H9 (cell line): ENCODE measurements around the gene SPTBN1. TPM values are rescaled to one million over a fixed set of nuclear protein-coding genes. Genes with fewer than 3 reads are reported as not detected.

Experiments
- DNase-seq: peaks from one replicate; pipeline ENCODE4 v3.0.0-alpha.2; 2017
- H2AFZ ChIP-seq: one replicate; pipeline ENCODE4 v1.6.1; 2013; ENCODE audit warnings: mild to moderate bottlenecking, low read length, control low read depth, moderate library complexity
- H2AK5ac ChIP-seq: 2 replicates; pipeline ENCODE4 v1.6.1; 2013; ENCODE audit warnings: low read length, control low read depth, mixed read lengths; ENCODE audit not compliant: insufficient read length
- H2BK120ac ChIP-seq: one replicate; pipeline ENCODE4 v1.6.1; 2013; ENCODE audit warnings: low read depth, mild to moderate bottlenecking, low read length, control low read depth, inconsistent platforms; ENCODE audit not compliant: poor library complexity, severe bottlenecking
- H2BK12ac ChIP-seq: 2 replicates; pipeline ENCODE4 v1.6.1; 2013; ENCODE audit warnings: low read length, control low read depth, mixed read lengths, low read depth; ENCODE audit not compliant: insufficient read length
- H2BK15ac ChIP-seq: 2 replicates; pipeline ENCODE4 v1.6.1; 2013; ENCODE audit warnings: low read depth, low read length, control low read depth
- H2BK20ac ChIP-seq: one replicate; pipeline ENCODE4 v1.6.1; 2013; ENCODE audit warnings: low read depth, mild to moderate bottlenecking, low read length, control low read depth, inconsistent platforms; ENCODE audit not compliant: poor library complexity, severe bottlenecking
- H2BK5ac ChIP-seq: 2 replicates; pipeline ENCODE4 v1.6.1; 2013; ENCODE audit warnings: low read length, control low read depth, mixed read lengths; ENCODE audit not compliant: insufficient read length
- H3K14ac ChIP-seq: 2 replicates; pipeline ENCODE4 v1.6.1; 2013; ENCODE audit warnings: low read length, control low read depth; ENCODE audit not compliant: insufficient read depth
- H3K18ac ChIP-seq: 2 replicates; pipeline ENCODE4 v1.6.1; 2013; ENCODE audit warnings: low read depth, mild to moderate bottlenecking, mixed read lengths, low read length, control low read depth; ENCODE audit not compliant: insufficient read length
- H3K23ac ChIP-seq: 2 replicates; pipeline ENCODE4 v1.6.1; 2013; ENCODE audit warnings: low read length, control low read depth, mixed read lengths, low read depth; ENCODE audit not compliant: insufficient read length
- H3K23me2 ChIP-seq: 2 replicates; pipeline ENCODE4 v1.6.1; 2013; ENCODE audit warnings: low read depth, mild to moderate bottlenecking, mixed read lengths, low read length, control low read depth; ENCODE audit not compliant: insufficient read length, poor library complexity, severe bottlenecking
- H3K27ac ChIP-seq: 2 replicates; pipeline ENCODE4 v1.5.1; 2013; ENCODE audit warnings: low read length, control low read depth, mixed read lengths, low read depth; ENCODE audit not compliant: insufficient read length
- H3K27me3 ChIP-seq: 2 replicates; pipeline ENCODE4 v1.6.1; 2013; ENCODE audit warnings: low read length, control low read depth, inconsistent platforms; ENCODE audit not compliant: insufficient read depth
- H3K4ac ChIP-seq: 2 replicates; pipeline ENCODE4 v1.6.1; 2013; ENCODE audit warnings: low read depth, mild to moderate bottlenecking, control low read depth, inconsistent platforms, low read length, moderate library complexity
- H3K4me1 ChIP-seq: 2 replicates; pipeline ENCODE4 v1.6.1; 2013; ENCODE audit warnings: low read length, control low read depth, inconsistent platforms; ENCODE audit not compliant: insufficient read depth
- H3K4me2 ChIP-seq: 2 replicates; pipeline ENCODE4 v1.6.1; 2013; ENCODE audit warnings: low read length, control low read depth, mixed read lengths; ENCODE audit not compliant: insufficient read length, insufficient read depth
- H3K56ac ChIP-seq: 2 replicates; pipeline ENCODE4 v1.6.1; 2013; ENCODE audit warnings: low read depth, mild to moderate bottlenecking, mixed read lengths, low read length, control low read depth; ENCODE audit not compliant: insufficient read length
- H3K79me1 ChIP-seq: 2 replicates; pipeline ENCODE4 v1.6.1; 2013; ENCODE audit warnings: low read depth, mild to moderate bottlenecking, moderate library complexity, low read length, control low read depth, inconsistent platforms; ENCODE audit not compliant: insufficient read depth, poor library complexity, severe bottlenecking
- H3K79me2 ChIP-seq: 2 replicates; pipeline ENCODE4 v1.6.1; 2013; ENCODE audit warnings: low read length, control low read depth, inconsistent platforms; ENCODE audit not compliant: insufficient read depth
- H3K9ac ChIP-seq: 2 replicates; pipeline ENCODE4 v1.6.1; 2013; ENCODE audit warnings: low read length, control low read depth, mixed read lengths; ENCODE audit not compliant: insufficient read length; ENCODE audit errors: extremely low read depth
- H3K9me3 ChIP-seq: one replicate; pipeline ENCODE4 v1.6.1; 2013; ENCODE audit warnings: low read depth, low read length, inconsistent platforms; ENCODE audit not compliant: control insufficient read depth
- H3T11ph ChIP-seq: one replicate; pipeline ENCODE4 v1.6.1; 2013; ENCODE audit warnings: mild to moderate bottlenecking, low read length, control low read depth, inconsistent platforms
- H4K20me1 ChIP-seq: one replicate; pipeline ENCODE4 v1.6.1; 2013; ENCODE audit not compliant: control insufficient read depth, insufficient read length, insufficient read depth
- H4K5ac ChIP-seq: 2 replicates; pipeline ENCODE4 v1.6.1; 2013; ENCODE audit warnings: low read depth, mild to moderate bottlenecking, mixed read lengths, low read length, control low read depth; ENCODE audit not compliant: insufficient read length
- H4K8ac ChIP-seq: replicated peaks from 2 replicates; pipeline ENCODE4 v1.6.1; 2013; ENCODE audit warnings: low read length, control low read depth, mixed read lengths, low read depth; ENCODE audit not compliant: insufficient read length
- H4K91ac ChIP-seq: 2 replicates; pipeline ENCODE4 v1.6.1; 2013; ENCODE audit warnings: low read depth, mild to moderate bottlenecking, moderate library complexity, mixed read lengths, low read length, control low read depth; ENCODE audit not compliant: insufficient read length
- H3K27ac Mint-ChIP-seq, 3 experiments: 2 replicates in 2 of 3; 3 replicates in 1 of 3; pipeline ENCODE4 v1.8.0; 2020 to 2021; ENCODE audit warnings: mixed read lengths in 3 of 3, mild to moderate bottlenecking in 1 of 3, moderate library complexity in 1 of 3
- H3K27me3 Mint-ChIP-seq: 2 replicates; pipeline ENCODE4 v1.8.0; 2021; ENCODE audit warnings: low read depth, mild to moderate bottlenecking, moderate library complexity, mixed read lengths
- H3K36me3 Mint-ChIP-seq, 3 experiments: 2 replicates in 2 of 3; 3 replicates in 1 of 3; pipeline ENCODE4 v1.8.0; 2020 to 2021; ENCODE audit warnings: low read depth in 3 of 3, mixed read lengths in 3 of 3; ENCODE audit not compliant: insufficient read depth in 1 of 3
- H3K4me1 Mint-ChIP-seq, 2 experiments: 2 replicates each; pipeline ENCODE4 v1.8.0; 2020; ENCODE audit warnings: mixed read lengths in 2 of 2
- H3K4me3 Mint-ChIP-seq, 2 experiments: 2 replicates in 1 of 2; 3 replicates in 1 of 2; pipeline ENCODE4 v1.8.0; 2020 to 2021; ENCODE audit warnings: mild to moderate bottlenecking in 2 of 2, mixed read lengths in 2 of 2, moderate library complexity in 1 of 2
- H3K9me3 Mint-ChIP-seq, 2 experiments: 2 replicates in 1 of 2; 3 replicates in 1 of 2; pipeline ENCODE4 v1.8.0; 2020; ENCODE audit warnings: mild to moderate bottlenecking in 2 of 2, mixed read lengths in 2 of 2, moderate library complexity in 1 of 2
- WGBS: extraction: QIAGEN DNeasy Blood & Tissue Kit; methylation state at CpG from one replicate; pipeline ENCODE4 v1.1.7; 2013; ENCODE audit warnings: missing lambda C conversion rate, low lambda C conversion rate, mixed read lengths; ENCODE audit not compliant: insufficient read length; ENCODE audit errors: extremely low coverage; 5-methylcytosine and 5-hydroxymethylcytosine counted together
- total RNA-seq: library from RNA; stranded (reverse); gene quantifications from 2 replicates; pipeline ENCODE4 v1.2.1, GENCODE V29; 2021
- TF ChIP-seq, protein P1 (sequence below): fragments of 200-600 bp; sonication (generic); conservative IDR thresholded peaks from 3 replicates; pipeline ENCODE4 v1.8.0; 2021; ENCODE audit warnings: antibody characterized with exemption, mild to moderate bottlenecking

SPTBN1 gene
- total RNA-seq, 1 experiment from 2014 or later: 164 TPM

DNA sequence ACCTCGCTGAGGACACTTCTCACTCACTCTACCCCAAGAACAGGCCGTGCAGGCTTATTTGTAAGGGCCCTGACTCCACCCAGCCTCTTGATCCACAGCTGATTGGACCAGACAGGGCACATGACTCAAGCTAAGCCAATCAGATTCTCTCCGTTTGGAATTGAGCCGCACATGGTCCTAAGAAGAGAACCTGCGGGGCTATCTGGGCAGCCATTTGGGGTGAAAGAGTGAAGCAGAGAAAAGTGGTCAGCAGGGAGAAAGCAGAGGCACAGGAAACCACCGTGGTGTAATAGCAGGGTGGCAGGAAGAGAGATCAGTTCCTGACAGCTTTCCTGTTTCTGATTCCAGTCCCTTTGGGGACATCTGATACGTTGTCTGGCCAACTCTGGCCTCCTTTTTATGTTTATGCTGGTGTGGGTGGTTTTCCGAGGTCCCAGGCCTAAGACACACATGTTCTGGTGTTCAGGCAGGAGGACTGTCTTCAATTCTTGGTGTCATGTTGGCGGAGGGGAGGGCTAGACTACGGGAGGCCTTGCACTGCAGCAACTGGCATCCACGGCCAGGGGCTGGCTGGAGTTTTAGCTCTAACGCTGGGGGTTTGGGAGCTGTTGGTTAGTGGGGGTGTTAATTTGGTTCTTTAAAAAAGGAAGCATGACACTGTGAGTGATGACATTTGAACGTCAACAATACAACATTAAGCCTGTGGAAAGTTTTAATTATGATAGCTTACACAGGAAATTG, 26.1 kb upstream of the SPTBN1 start:
- Histone ChIP-seq H3K18ac (no peak overlapping the region), H3K27ac (no peak overlapping the region), H2AFZ (no peak overlapping the region), H3K9me3 (no peaks in the 10 kb centered on the region), H3K56ac (no peak overlapping the region), H3K23me2 (no peaks in the 10 kb centered on the region), H3K79me2 (no peaks in the 10 kb centered on the region), H3K14ac (no peak overlapping the region), H3K9ac (no peak overlapping the region), H4K20me1 (no peaks in the 10 kb centered on the region), H3T11ph (no peak overlapping the region), H2BK5ac (no peak overlapping the region), H2AK5ac (no peak overlapping the region), H2BK15ac (no peak overlapping the region), H2BK20ac (no peak overlapping the region), H3K79me1 (no peaks in the 10 kb centered on the region), H4K8ac (no peak overlapping the region), H2BK120ac (no peak overlapping the region), H2BK12ac (no peak overlapping the region), H3K4me2 (no peak overlapping the region), H4K91ac (no peak overlapping the region), H3K23ac (no peak overlapping the region), H3K4ac (no peak overlapping the region), H3K27me3 (no peaks in the 10 kb centered on the region), H4K5ac (no peak overlapping the region), H3K4me1 (no peaks in the 10 kb centered on the region)
- H3K4me1 Mint-ChIP-seq: peaks cover 2 to 7% of the 10 kb centered on the region in 2 experiments
- no peaks in the 10 kb centered on the region for H3K27me3 Mint-ChIP-seq
- no peak overlapping the region; a peak in 2 of 7 replicates for H3K27ac Mint-ChIP-seq
- H3K4me3 Mint-ChIP-seq: no peak overlapping the region
- H3K36me3 Mint-ChIP-seq: no peaks in the 10 kb centered on the region
- no CpG with 5 or more reads among the region's 13 CpGs for WGBS
- TF ChIP-seq, protein P1, sequence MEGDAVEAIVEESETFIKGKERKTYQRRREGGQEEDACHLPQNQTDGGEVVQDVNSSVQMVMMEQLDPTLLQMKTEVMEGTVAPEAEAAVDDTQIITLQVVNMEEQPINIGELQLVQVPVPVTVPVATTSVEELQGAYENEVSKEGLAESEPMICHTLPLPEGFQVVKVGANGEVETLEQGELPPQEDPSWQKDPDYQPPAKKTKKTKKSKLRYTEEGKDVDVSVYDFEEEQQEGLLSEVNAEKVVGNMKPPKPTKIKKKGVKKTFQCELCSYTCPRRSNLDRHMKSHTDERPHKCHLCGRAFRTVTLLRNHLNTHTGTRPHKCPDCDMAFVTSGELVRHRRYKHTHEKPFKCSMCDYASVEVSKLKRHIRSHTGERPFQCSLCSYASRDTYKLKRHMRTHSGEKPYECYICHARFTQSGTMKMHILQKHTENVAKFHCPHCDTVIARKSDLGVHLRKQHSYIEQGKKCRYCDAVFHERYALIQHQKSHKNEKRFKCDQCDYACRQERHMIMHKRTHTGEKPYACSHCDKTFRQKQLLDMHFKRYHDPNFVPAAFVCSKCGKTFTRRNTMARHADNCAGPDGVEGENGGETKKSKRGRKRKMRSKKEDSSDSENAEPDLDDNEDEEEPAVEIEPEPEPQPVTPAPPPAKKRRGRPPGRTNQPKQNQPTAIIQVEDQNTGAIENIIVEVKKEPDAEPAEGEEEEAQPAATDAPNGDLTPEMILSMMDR: no peak
- DNase-seq: no peak
- no peaks in the 10 kb centered on the region for H3K9me3 Mint-ChIP-seq
